Measurements from ENCODE around the gene ACYP1.
"Not testable (repeated sequence)": the region's sequence is repeated elsewhere in the genome, so short reads cannot be mapped to it uniquely, and the experiment has no call there.

ACYP1 gene

DNA sequence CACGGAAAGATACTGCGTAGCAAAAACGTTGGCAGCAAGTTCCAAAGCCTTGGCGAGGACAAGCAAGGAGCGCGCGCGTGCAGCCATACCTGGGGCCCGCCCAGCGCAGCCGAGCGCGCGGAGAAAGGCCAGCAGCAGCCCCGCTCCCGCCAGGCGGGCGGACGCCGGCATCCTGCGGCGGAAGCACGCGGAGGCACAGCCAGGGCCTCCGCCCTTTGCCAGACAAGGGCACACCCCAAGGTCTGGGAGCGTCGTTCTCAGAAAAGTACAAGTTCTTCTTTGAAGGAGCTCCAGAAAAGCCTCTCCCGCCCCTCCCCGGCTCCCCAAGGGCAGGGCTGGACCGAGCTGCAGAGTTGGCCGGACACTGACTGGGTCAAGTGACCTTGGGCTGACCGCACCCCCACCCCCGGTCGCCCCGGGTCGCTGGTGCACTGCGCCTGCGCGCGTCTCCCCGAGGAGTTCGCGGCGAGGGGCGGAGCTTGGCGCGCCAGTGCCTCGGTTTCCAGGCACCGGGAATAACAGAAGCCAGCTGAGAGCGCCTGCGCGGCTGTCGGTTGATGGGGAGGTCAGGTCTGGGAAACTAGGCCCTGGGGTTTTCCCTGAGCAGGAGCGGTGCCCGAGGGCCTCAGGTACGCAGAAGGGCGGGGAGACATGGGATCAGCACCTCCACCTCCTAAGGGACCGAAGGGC lies 5.4 kb upstream of the ACYP1 start, which contains the start of gene ZC2HC1C:
ZC2HC1C (plus strand) TSS at position 521 of the 690 bp plus-strand sequence. CDS start 933 bp downstream, outside the sequence.
- Histone ChIP-seq H2AFZ (ENCODE audit: low read length, unreplicated experiment) (peak within 1 kb of the TSS; percentile 83), H3K27ac (ENCODE audit: low read depth, low read length) (peak within 1 kb of the TSS; percentile 87)

DNA sequence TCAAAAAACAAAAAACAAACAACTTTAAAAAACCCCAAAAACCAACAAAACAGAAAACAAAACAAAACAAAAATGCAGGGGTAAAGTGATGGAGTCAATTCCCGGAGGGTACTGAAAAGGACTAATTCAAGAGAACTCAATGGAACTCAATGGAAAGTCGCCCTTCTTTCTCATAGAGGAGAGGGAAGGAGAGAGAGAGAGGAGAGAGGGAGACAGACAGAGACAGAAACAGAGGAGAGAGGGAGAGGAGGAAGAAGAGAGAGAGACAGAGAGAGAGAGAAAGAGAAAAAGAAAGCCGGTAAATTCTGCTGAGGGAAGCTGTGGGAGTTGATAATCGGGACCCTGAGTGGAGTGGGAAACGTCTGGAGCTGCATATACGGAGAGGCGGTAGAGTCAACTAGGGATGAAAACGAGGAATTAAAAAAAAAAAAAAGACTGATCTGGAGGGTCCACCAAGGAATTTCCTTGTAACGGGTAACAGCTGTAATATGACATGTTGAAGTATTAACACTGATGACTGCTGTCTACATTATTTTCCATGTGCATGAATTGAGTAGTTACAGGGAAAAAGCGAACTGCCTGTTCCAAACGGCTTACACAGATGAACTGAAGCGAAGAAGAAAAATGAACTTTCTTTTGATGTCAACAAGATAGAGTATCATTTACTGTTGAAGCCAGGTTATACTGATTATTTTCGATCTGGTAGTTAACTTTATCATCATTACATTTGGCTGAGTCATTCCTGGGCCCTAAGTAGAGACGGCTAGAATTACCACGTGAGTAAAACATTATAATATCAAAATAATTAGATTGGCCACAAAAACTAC lies 4.7 kb upstream of the ACYP1 start:
- peaks cover 16% of the 10 kb centered on the region for H3K4me1 ChIP-seq (ENCODE audit: control insufficient read depth, insufficient read depth, low read length, unreplicated experiment)
- peak overlapping the region; percentile 93 for H3K4me3 ChIP-seq (ENCODE audit: low read depth, low read length)
- H3K36me3 ChIP-seq (ENCODE audit: insufficient read depth, low read length) = no peaks in the 10 kb centered on the region
- peaks cover 21% of the 10 kb centered on the region for H3K79me2 ChIP-seq (ENCODE audit: control insufficient read depth, insufficient read depth, low read length, unreplicated experiment)
- peak overlapping the region; percentile 87 for H3K27ac ChIP-seq (ENCODE audit: low read depth, low read length)
- peak overlapping the region; percentile 83 for H2AFZ ChIP-seq (ENCODE audit: low read length, unreplicated experiment)
- no peaks in the 10 kb centered on the region for H3K27me3 ChIP-seq (ENCODE audit: insufficient read depth, low read length)

More for the DNA sequence above, 5.4 kb upstream of the ACYP1 start, which contains the start of gene ZC2HC1C:
- Histone ChIP-seq H3K4me1 (ENCODE audit: control insufficient read depth, insufficient read depth, low read length, unreplicated experiment) (peaks cover 16% of the 10 kb centered on the region), H3K79me2 (ENCODE audit: control insufficient read depth, insufficient read depth, low read length, unreplicated experiment) (peaks cover 21% of the 10 kb centered on the region), H3K27me3 (ENCODE audit: insufficient read depth, low read length) (no peaks in the 10 kb centered on the region), H3K36me3 (ENCODE audit: insufficient read depth, low read length) (no peaks in the 10 kb centered on the region), H3K4me3 (ENCODE audit: low read depth, low read length) (peak within 1 kb of the TSS; percentile 93)

DNA sequence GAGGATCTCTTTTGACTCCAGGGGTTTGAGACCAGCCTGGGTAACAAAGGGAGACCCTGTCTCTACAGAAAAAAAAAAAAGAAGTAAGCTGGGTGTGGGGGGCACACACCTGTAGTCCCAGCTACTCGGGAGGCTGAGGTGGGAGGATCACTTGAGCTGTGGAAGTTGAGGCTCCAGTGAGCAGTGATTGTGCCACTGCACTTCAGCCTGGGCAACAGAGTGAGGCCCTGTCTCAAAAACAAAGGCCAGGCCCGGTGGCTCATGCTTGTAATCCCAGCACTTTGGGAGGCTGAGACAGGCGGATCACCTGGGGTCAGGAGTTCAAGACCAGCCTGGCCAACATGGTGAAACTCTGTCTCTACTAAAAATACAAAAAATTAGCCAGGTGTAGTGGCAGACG lies 3.9 kb upstream of the ACYP1 start:
- Histone ChIP-seq H3K27ac (ENCODE audit: low read depth, low read length) (peak overlapping the region; percentile 87; the same call in 1 of the 2 replicates), H3K4me3 (ENCODE audit: low read depth, low read length) (peak overlapping the region; percentile 93)

DNA sequence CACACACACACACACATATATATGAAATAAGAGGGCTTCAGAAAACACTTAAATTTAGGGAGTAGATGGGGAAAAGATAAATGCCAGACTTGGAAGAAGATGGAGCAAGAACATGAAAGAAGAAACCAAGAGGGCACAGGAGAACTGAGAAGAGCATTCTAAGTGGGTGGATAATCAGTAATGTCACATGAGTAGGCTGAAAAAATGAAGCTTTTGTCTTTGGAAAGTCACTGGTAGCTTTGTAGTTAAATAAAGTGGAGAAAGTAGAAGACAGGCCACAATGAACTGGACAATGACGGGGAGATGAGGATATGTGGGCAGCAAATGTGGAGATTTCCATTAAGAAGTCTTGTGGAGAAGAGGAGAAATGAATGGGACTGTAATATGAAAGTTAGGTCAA lies 3.4 kb upstream of the ACYP1 start:
- no peaks in the 10 kb centered on the region for H3K27me3 ChIP-seq (ENCODE audit: insufficient read depth, low read length)
- H3K79me2 ChIP-seq (ENCODE audit: control insufficient read depth, insufficient read depth, low read length, unreplicated experiment) = peaks cover 30% of the 10 kb centered on the region
- peak overlapping the region; percentile 93 for H3K4me3 ChIP-seq (ENCODE audit: low read depth, low read length)
- H3K36me3 ChIP-seq (ENCODE audit: insufficient read depth, low read length) = no peaks in the 10 kb centered on the region
- H2AFZ ChIP-seq (ENCODE audit: low read length, unreplicated experiment) = no peak overlapping the region
- peaks cover 20% of the 10 kb centered on the region for H3K4me1 ChIP-seq (ENCODE audit: control insufficient read depth, insufficient read depth, low read length, unreplicated experiment)
- no peak overlapping the region for H3K27ac ChIP-seq (ENCODE audit: low read depth, low read length)

More for the DNA sequence above, 3.9 kb upstream of the ACYP1 start:
- not testable (repeated sequence) for H3K27me3 ChIP-seq (ENCODE audit: insufficient read depth, low read length); H3K36me3 ChIP-seq (ENCODE audit: insufficient read depth, low read length); H2AFZ ChIP-seq (ENCODE audit: low read length, unreplicated experiment)
- Histone ChIP-seq H3K79me2 (ENCODE audit: control insufficient read depth, insufficient read depth, low read length, unreplicated experiment) (peaks cover 26% of the 10 kb centered on the region), H3K4me1 (ENCODE audit: control insufficient read depth, insufficient read depth, low read length, unreplicated experiment) (peaks cover 17% of the 10 kb centered on the region)

DNA sequence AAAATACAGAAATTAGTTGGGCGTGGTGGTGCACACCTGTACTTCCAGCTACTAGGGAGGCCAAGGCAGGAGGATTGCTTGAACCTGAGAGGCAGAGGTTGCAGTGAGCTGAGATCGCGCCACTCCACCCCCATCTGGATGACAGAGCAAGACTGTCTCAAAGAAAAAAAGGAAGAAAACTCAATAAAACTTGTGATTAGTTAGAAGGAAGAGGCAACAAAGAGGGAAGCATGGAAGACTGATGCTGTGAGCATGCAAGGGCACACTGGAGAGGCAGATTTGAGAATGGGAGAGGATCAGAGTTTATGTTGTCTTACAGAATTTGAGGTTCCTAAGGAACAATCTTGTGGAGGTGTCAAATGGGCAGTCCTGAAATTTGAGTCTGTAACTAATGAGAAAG lies 2.9 kb upstream of the ACYP1 start:
- no peak overlapping the region for H3K27ac ChIP-seq (ENCODE audit: low read depth, low read length)
- H3K27me3 ChIP-seq (ENCODE audit: insufficient read depth, low read length) = no peaks in the 10 kb centered on the region
- peaks cover 30% of the 10 kb centered on the region for H3K79me2 ChIP-seq (ENCODE audit: control insufficient read depth, insufficient read depth, low read length, unreplicated experiment)
- H3K4me1 ChIP-seq (ENCODE audit: control insufficient read depth, insufficient read depth, low read length, unreplicated experiment) = peaks cover 20% of the 10 kb centered on the region
- no peak overlapping the region for H3K4me3 ChIP-seq (ENCODE audit: low read depth, low read length)
- no peaks in the 10 kb centered on the region for H3K36me3 ChIP-seq (ENCODE audit: insufficient read depth, low read length)
- no peak overlapping the region for H2AFZ ChIP-seq (ENCODE audit: low read length, unreplicated experiment)

DNA sequence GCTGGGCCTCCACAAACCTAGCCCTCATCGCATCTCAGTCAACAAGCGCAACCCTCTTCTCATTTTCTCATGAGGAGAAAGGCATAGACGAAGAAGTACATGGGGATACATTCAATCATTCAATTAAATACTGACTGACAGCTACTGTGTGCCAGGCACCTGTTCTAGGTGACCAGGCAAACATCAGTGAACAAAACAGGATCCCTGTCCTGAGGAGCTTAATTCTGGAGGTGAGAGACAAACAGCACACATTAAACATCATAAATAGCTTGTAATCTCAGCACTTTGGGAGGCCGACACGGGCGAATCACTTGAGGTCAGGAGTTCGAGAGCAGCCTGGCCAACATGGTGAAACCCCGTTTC lies 362 bp upstream of the ACYP1 start:
- peaks cover 15% of the 10 kb centered on the region for H3K36me3 ChIP-seq (ENCODE audit: insufficient read depth, low read length)
- peaks cover 38% of the 10 kb centered on the region for H3K79me2 ChIP-seq (ENCODE audit: control insufficient read depth, insufficient read depth, low read length, unreplicated experiment)
- peak overlapping the region; percentile 32 for H2AFZ ChIP-seq (ENCODE audit: low read length, unreplicated experiment)
- peaks cover 25% of the 10 kb centered on the region for H3K4me1 ChIP-seq (ENCODE audit: control insufficient read depth, insufficient read depth, low read length, unreplicated experiment)
- no peaks in the 10 kb centered on the region for H3K27me3 ChIP-seq (ENCODE audit: insufficient read depth, low read length)
- H3K27ac ChIP-seq (ENCODE audit: low read depth, low read length) = no peak overlapping the region
- H3K4me3 ChIP-seq (ENCODE audit: low read depth, low read length) = peak overlapping the region; percentile 84

DNA sequence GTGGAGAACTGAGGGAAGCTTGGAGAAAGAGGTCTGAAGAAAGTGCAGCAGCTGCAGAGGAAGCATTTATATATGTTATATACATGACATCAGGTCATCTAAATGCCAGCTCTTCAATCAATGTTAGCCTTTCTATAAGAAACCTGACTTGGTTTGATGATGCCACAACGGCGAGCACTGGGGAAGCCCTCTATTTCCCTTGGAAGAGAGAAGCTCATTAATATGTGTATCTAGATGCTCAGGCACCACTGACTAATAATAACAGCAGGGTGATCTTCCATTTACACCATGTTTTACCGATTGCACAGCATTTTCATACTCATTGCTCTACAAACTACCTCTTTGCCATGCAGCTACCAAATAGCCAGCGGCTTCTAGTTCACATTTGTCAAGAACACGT lies 811 bp downstream of the ACYP1 start:
- H3K27ac ChIP-seq (ENCODE audit: low read depth, low read length) = no peak overlapping the region

DNA sequence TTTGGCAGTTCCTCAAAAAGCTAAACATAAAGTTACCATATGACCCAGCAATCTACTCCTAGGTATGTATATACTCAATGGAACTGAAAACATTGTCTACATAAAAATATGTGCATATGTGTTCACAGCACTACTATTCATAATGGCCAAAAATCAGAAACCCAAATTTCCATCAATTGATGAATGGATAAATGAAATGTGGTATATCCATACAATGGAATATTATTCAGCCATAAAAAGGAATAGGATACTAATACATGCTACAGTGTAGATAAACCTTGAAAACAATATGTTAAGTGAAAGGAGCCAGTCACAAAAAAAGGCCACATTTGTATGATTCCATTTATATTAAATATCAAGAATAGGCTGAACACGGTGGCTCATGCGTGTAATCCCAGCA lies 3.4 kb downstream of the ACYP1 start:
- H3K27me3 ChIP-seq (ENCODE audit: insufficient read depth, low read length) = no peaks in the 10 kb centered on the region
- H3K79me2 ChIP-seq (ENCODE audit: control insufficient read depth, insufficient read depth, low read length, unreplicated experiment) = peaks cover 23% of the 10 kb centered on the region
- peaks cover 24% of the 10 kb centered on the region for H3K36me3 ChIP-seq (ENCODE audit: insufficient read depth, low read length)
- H3K4me1 ChIP-seq (ENCODE audit: control insufficient read depth, insufficient read depth, low read length, unreplicated experiment) = peaks cover 19% of the 10 kb centered on the region
- H3K4me3 ChIP-seq (ENCODE audit: low read depth, low read length) = no peak overlapping the region
- no peak overlapping the region for H2AFZ ChIP-seq (ENCODE audit: low read length, unreplicated experiment)
- no peak overlapping the region for H3K27ac ChIP-seq (ENCODE audit: low read depth, low read length)

More for the DNA sequence above, 811 bp downstream of the ACYP1 start:
- Histone ChIP-seq H3K4me3 (ENCODE audit: low read depth, low read length) (peak overlapping the region; percentile 84), H2AFZ (ENCODE audit: low read length, unreplicated experiment) (no peak overlapping the region), H3K4me1 (ENCODE audit: control insufficient read depth, insufficient read depth, low read length, unreplicated experiment) (peaks cover 25% of the 10 kb centered on the region), H3K27me3 (ENCODE audit: insufficient read depth, low read length) (no peaks in the 10 kb centered on the region), H3K36me3 (ENCODE audit: insufficient read depth, low read length) (peaks cover 15% of the 10 kb centered on the region), H3K79me2 (ENCODE audit: control insufficient read depth, insufficient read depth, low read length, unreplicated experiment) (peaks cover 32% of the 10 kb centered on the region)

DNA sequence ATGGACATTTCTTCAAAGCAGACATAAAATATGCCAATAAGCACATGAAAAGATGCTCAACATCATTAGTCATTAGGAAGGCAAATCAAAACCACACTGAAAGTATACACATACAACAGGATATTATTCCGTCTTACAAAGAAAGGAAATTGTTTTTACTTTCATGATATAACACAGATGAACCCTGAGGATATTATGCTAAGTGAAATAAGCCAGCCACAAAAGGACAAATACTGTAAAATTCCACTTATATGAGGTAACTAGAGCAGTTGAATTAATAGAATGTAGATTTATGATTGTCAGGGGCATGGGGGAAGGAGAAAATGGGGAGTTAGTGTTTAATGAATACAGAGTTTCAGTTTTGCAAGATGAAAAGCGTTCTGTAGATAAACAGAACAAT lies 4.2 kb downstream of the ACYP1 start:
- Histone ChIP-seq H3K4me1 (ENCODE audit: control insufficient read depth, insufficient read depth, low read length, unreplicated experiment) (peaks cover 27% of the 10 kb centered on the region), H3K36me3 (ENCODE audit: insufficient read depth, low read length) (peaks cover 24% of the 10 kb centered on the region), H3K27ac (ENCODE audit: low read depth, low read length) (peak overlapping the region; percentile 16), H3K4me3 (ENCODE audit: low read depth, low read length) (no peak overlapping the region), H3K27me3 (ENCODE audit: insufficient read depth, low read length) (no peaks in the 10 kb centered on the region), H2AFZ (ENCODE audit: low read length, unreplicated experiment) (no peak overlapping the region), H3K79me2 (ENCODE audit: control insufficient read depth, insufficient read depth, low read length, unreplicated experiment) (peaks cover 23% of the 10 kb centered on the region)

DNA sequence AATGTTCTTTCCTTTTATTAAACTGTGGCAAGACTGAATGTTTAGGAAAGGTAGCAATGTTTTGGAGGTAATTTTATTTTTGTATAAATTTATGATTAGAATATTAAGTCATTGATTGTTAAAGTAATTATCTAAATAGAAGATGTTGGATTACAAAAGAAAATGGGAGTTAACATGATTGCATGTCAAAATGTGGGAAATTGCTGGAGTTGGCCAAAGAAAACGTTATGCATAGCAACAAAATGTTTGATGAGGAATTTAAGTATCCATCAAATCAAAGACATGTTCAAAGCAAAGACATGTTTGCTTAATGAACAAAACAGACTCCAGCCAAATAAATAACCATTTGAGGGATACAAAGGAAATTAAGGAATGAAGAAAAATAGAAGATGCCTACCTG lies 9.4 kb downstream of the ACYP1 start:
- Histone ChIP-seq H3K27ac (ENCODE audit: low read depth, low read length) (peak overlapping the region; percentile 58), H3K36me3 (ENCODE audit: insufficient read depth, low read length) (peaks cover 9% of the 10 kb centered on the region), H3K27me3 (ENCODE audit: insufficient read depth, low read length) (no peaks in the 10 kb centered on the region), H2AFZ (ENCODE audit: low read length, unreplicated experiment) (no peak overlapping the region), H3K4me3 (ENCODE audit: low read depth, low read length) (no peak overlapping the region), H3K79me2 (ENCODE audit: control insufficient read depth, insufficient read depth, low read length, unreplicated experiment) (peaks cover 14% of the 10 kb centered on the region), H3K4me1 (ENCODE audit: control insufficient read depth, insufficient read depth, low read length, unreplicated experiment) (peaks cover 33% of the 10 kb centered on the region)
